Ovary (tissue), 9 donors: ENCODE results near the gene CDK15. TPM values are rescaled to one million over a fixed set of nuclear protein-coding genes. Genes with fewer than 3 reads are reported as not detected.

Experiments
- DNase-seq, 5 donors: peaks; one replicate each; pipeline ENCODE4 v3.0.0-alpha.2; 2019 to 2020
- H3K27ac ChIP-seq, 2 donors: fragments of 200-600 bp; one replicate each; pipeline versions ENCODE4 v1.5.1 to v1.8.0; 2019 to 2022
- H3K27me3 ChIP-seq: fragments of 200-600 bp; one replicate; pipeline ENCODE4 v1.8.0; 2022
- H3K36me3 ChIP-seq: fragments of 200-600 bp; sonication (generic); one replicate; pipeline ENCODE4 v1.5.1; 2019
- H3K4me1 ChIP-seq: one replicate; pipeline ENCODE4 v1.8.1; 2013; ENCODE audit warnings: mild to moderate bottlenecking, moderate library complexity; ENCODE audit not compliant: insufficient read depth
- H3K4me3 ChIP-seq: fragments of 200-600 bp; sonication (generic); one replicate; pipeline ENCODE4 v1.5.1; 2017
- H3K9me3 ChIP-seq, 2 donors: fragments of 200-600 bp in 1 of 2; sonication (generic) in 1 of 2; one replicate each; pipeline versions ENCODE4 v1.5.1 to v1.8.1; 2013 to 2019; ENCODE audit warnings: mild to moderate bottlenecking in 1 of 2, moderate library complexity in 1 of 2
- CTCF ChIP-seq, 3 donors: fragments of 450-650 bp in 2 of 3; fragments of 200-600 bp in 1 of 3; IDR thresholded peaks; one replicate each; pipeline versions ENCODE4 v1.5.1 to v1.8.0; 2016 to 2022; ENCODE audit warnings: antibody characterized with exemption in 3 of 3, mild to moderate bottlenecking in 1 of 3
- EP300 ChIP-seq: sonication (generic); formaldehyde crosslinking; IDR thresholded peaks from one replicate; pipeline ENCODE4 v1.6.1; 2017; ENCODE audit warnings: antibody characterized with exemption
- POLR2A ChIP-seq: fragments of 450-650 bp; IDR thresholded peaks from one replicate; pipeline ENCODE4 v1.6.1; 2017; ENCODE audit warnings: antibody characterized with exemption, mild to moderate bottlenecking, moderate library complexity
- WGBS, 3 donors: extraction: QIAGEN DNeasy Blood & Tissue Kit in 1 of 3; methylation state at CpG; one replicate each; pipeline versions ENCODE4 v1.1.5 to v1.1.7; 2013 to 2017; 5-methylcytosine and 5-hydroxymethylcytosine counted together
- intact Hi-C, 4 donors: fragments of 100-400 bp; cut with DNase I; formaldehyde crosslinking; loops; one replicate each; pipeline versions ENCODE4 v1.11.0 to v1.15.1; 2022 to 2023
- polyA plus RNA-seq, 2 donors: library from polyadenylated mRNA; stranded (reverse); fragments of 200-250 nt in 1 of 2; fragments of 350-450 nt in 1 of 2; fragmentation: Illumina TruSeq in 1 of 2; extraction: RNeasy Lipid Tissue Mini Kit (QIAGEN cat#74804) in 1 of 2; gene quantifications; one replicate each; pipeline ENCODE4 v1.2.3, GENCODE V29; 2013 to 2014
- small RNA-seq: library from RNA; depleted of rRNA; stranded (forward); fragments of <200 nt; gene quantifications from one replicate; pipeline ENCODE3, GENCODE V24; 2016
- total RNA-seq, 7 donors: library from RNA; depleted of rRNA in 2 of 7; stranded (reverse); fragments of >200 nt in 2 of 7; fragmentation: NEBNext Ultra II Directional in 3 of 7; extraction: Animal tissue kit (Norgen Biotek cat#: 25700) in 3 of 7; gene quantifications; one replicate each; pipeline versions ENCODE4 v1.1.0 to v1.2.4, GENCODE V29; 2016 to 2023
- donor health status: DM: no; HTN: no; CAD: no; lungs with moderate emphysema.
- donor health status: DM: no; HTN: no; CAD: no.
- donor health status: Bipolar disorder and iron deficiency.
- donor health status: DM: yes; HTN: yes; CAD: no.
- donor health status: DM: no; HTN: no; CAD: no.
- donor health status: DM: yes; HTN: yes; CAD: no.

CDK15 gene
- total and polyA plus RNA-seq, 9 donors: 3.7 to 14.9 (median 5.3) TPM

- Histone ChIP-seq H3K4me3 (no peak overlapping the region), H3K4me1 (peaks cover 3% of the 10 kb centered on the region), H3K36me3 (no peaks in the 10 kb centered on the region), H3K27me3 (no peaks in the 10 kb centered on the region), H3K27ac (no peak overlapping the region), H3K9me3 (no peaks in the 10 kb centered on the region)
- peak in 4 of 5 donors; percentile 31 to 52 (median 46) for DNase-seq
- TF ChIP-seq EP300 (no peak), CTCF (IDR thresholded peaks at IDR 0.05) (no peak), POLR2A (no peak)
- 13 to 23% (median 14%) methylated on average over 9 of the region's 9 CpGs for WGBS, 3 donors
- intact Hi-C loops: no loop called here
Measured at GRCh38 chr2:201939453-201939941, 133.2 kb downstream of the CDK15 start.

- Histone ChIP-seq H3K36me3 (no peaks in the 10 kb centered on the region), H3K27ac (no peak overlapping the region), H3K4me3 (no peak overlapping the region), H3K27me3 (no peaks in the 10 kb centered on the region), H3K9me3 (no peaks in the 10 kb centered on the region), H3K4me1 (peaks cover 3% of the 10 kb centered on the region)
- TF ChIP-seq CTCF (IDR thresholded peaks at IDR 0.05) (no peak), EP300 (no peak), POLR2A (no peak)
- WGBS, 3 donors: 81 to 82% (median 81%) methylated on average over 5 of the region's 5 CpGs
- intact Hi-C loops: no loop called here
- no peak for DNase-seq
Measured at GRCh38 chr2:201942531-201942930, 136.2 kb downstream of the CDK15 start.

Small RNA genes within 50 kb of the gene (small RNA-seq; reads per million reads assigned to genes)
- gene RF00019: not detected
- gene RNU6-440P: not detected
- gene UBE2V1P11: not detected

Other genes starting within 250 kb of the CDK15 start
- gene TMEM237, start 163.0 kb upstream of the CDK15 start, total RNA-seq: 10 to 100 TPM; 12.8 to 28.5 (median 24.8) TPM
- gene TMEM237, start 163.0 kb upstream of the CDK15 start, polyA plus RNA-seq: 10 to 100 TPM; 13.3 to 27.7 TPM
- under 1 TPM in 3 of 7 donors, not detected in 4; 0.10 to 0.36 (median 0.35) TPM for gene MPP4, start 107.9 kb upstream of the CDK15 start, total RNA-seq
- under 1 TPM in 1 of 2 donors, not detected in 1; 0.04 TPM for gene MPP4, start 107.9 kb upstream of the CDK15 start, polyA plus RNA-seq
- gene ALS2, start 25.6 kb upstream of the CDK15 start, total RNA-seq: 10 to 100 TPM in 6 of 7 donors, 1 to 10 TPM in 1; 9.4 to 18.5 (median 15.5) TPM
- 10 to 100 TPM in 1 of 2 donors, 1 to 10 TPM in 1; 6.1 to 11.4 TPM for gene ALS2, start 25.6 kb upstream of the CDK15 start, polyA plus RNA-seq
- 10 to 100 TPM; 18.4 to 56.3 (median 35.9) TPM for gene FZD7, start 227.3 kb downstream of the CDK15 start, total RNA-seq
- gene FZD7, start 227.3 kb downstream of the CDK15 start, polyA plus RNA-seq: 10 to 100 TPM; 26.8 to 34.8 TPM